ENCODE measurements around the gene WBP2NL.

DNA sequence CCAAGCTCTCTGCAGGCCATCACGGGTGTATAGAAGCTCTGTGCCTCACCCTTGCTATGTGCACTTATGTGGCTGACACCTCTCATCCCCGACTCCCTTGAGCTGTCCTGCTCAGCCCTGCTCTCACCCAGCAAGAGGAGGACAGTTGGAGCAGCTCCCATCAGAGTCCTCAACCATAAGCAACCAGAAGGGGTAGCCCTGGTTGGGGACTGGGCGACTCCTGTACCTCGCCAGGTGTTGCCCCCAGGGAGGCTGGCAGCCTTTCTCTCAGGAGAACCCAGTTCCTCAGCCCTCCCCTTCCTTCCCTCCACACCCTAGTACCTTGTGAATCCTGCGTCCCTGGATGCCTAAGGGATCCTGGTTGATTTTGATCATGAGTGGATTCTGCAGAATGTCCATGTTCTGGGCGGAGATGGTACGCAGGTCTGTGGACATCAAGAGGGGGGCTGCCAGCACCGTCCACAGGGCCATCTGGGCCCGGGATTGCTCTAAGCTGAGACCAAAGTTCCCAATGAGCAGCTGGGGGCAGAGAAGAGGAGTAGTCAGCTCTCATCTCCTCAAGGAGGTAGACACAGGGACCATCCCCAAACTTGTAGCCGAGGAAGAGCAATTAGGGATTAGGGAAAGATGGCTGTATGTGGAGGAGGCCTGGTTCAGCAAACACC is 64.0 kb downstream of the WBP2NL start:
- TF ChIP-seq, protein P1, sequence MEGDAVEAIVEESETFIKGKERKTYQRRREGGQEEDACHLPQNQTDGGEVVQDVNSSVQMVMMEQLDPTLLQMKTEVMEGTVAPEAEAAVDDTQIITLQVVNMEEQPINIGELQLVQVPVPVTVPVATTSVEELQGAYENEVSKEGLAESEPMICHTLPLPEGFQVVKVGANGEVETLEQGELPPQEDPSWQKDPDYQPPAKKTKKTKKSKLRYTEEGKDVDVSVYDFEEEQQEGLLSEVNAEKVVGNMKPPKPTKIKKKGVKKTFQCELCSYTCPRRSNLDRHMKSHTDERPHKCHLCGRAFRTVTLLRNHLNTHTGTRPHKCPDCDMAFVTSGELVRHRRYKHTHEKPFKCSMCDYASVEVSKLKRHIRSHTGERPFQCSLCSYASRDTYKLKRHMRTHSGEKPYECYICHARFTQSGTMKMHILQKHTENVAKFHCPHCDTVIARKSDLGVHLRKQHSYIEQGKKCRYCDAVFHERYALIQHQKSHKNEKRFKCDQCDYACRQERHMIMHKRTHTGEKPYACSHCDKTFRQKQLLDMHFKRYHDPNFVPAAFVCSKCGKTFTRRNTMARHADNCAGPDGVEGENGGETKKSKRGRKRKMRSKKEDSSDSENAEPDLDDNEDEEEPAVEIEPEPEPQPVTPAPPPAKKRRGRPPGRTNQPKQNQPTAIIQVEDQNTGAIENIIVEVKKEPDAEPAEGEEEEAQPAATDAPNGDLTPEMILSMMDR (IDR thresholded peaks at IDR 0.05): no peak
- no peak for TF ChIP-seq POLR2AphosphoS5 (IDR thresholded peaks at IDR 0.05; ENCODE audit: insufficient read depth in 1 of 2, low read depth in 1 of 2)
- no peak for TF ChIP-seq POLR2A (IDR thresholded peaks at IDR 0.05)

Measured in vagina (tissue), 2 donors.